Smooth muscle cell (in vitro differentiated cells): ENCODE measurements around the gene TAS2R19. TPM values are rescaled to one million over a fixed set of nuclear protein-coding genes. Genes with fewer than 3 reads are reported as not detected.

ENCODE experiments used
- DNase-seq: peaks from one replicate; lab custom pipeline; 2025; ENCODE audit not compliant: unreplicated experiment; lab: John Stamatoyannopoulos, UW
- H2AFZ ChIP-seq: fragments of 200-600 bp; sonication (generic); 2 replicates; pipeline ENCODE4 v1.6.0; 2016; ENCODE audit warnings: antibody characterized with exemption, low read depth, mild to moderate bottlenecking
- H3F3A ChIP-seq: fragments of 200-600 bp; sonication (generic); 2 replicates; pipeline ENCODE4 v1.6.0; 2017; ENCODE audit warnings: antibody characterized with exemption, low read depth
- H3K27ac ChIP-seq: fragments of 200-600 bp; sonication (generic); 2 replicates; pipeline ENCODE4 v1.5.1; 2016; ENCODE audit warnings: low read depth, mild to moderate bottlenecking
- H3K27me3 ChIP-seq: fragments of 200-600 bp; sonication (generic); 2 replicates; pipeline ENCODE4 v1.6.1; 2016; ENCODE audit warnings: low read depth, mild to moderate bottlenecking
- H3K36me3 ChIP-seq: fragments of 200-600 bp; sonication (generic); 2 replicates; pipeline ENCODE4 v1.5.1; 2016; ENCODE audit warnings: low read depth
- H3K4me1 ChIP-seq: fragments of 200-600 bp; sonication (generic); 2 replicates; pipeline ENCODE4 v1.5.1; 2016; ENCODE audit warnings: low read depth
- H3K4me2 ChIP-seq: fragments of 200-600 bp; sonication (generic); 2 replicates; pipeline ENCODE4 v1.6.0; 2016; ENCODE audit warnings: mild to moderate bottlenecking
- H3K4me3 ChIP-seq: fragments of 200-600 bp; sonication (generic); 2 replicates; pipeline ENCODE4 v1.5.1; 2016; ENCODE audit warnings: mild to moderate bottlenecking
- H3K79me2 ChIP-seq: fragments of 200-600 bp; sonication (generic); 2 replicates; pipeline ENCODE4 v1.6.0; 2016; ENCODE audit warnings: low read depth, mild to moderate bottlenecking
- H3K9ac ChIP-seq: fragments of 200-600 bp; sonication (generic); 2 replicates; pipeline ENCODE4 v1.6.0; 2016; ENCODE audit warnings: low read depth
- H3K9me3 ChIP-seq: fragments of 200-600 bp; sonication (generic); replicated peaks from 2 replicates; pipeline ENCODE4 v1.5.1; 2016; ENCODE audit warnings: low read depth
- H4K20me1 ChIP-seq: fragments of 200-600 bp; sonication (generic); 2 replicates; pipeline ENCODE4 v1.6.0; 2016; ENCODE audit warnings: low read depth
- WGBS: methylation state at CpG from one replicate; pipeline ENCODE4 v1.1.7; 2016; ENCODE audit warnings: low lambda C conversion rate; 5-methylcytosine and 5-hydroxymethylcytosine counted together
- polyA plus RNA-seq: library from polyadenylated mRNA; unstranded; fragments of >200 nt; fragmentation: Nextera tagmentation; extraction: Ambion mirVana; gene quantifications from 2 replicates; pipeline ENCODE4 v1.2.1, GENCODE V29; 2016
- total RNA-seq: library from RNA; depleted of rRNA; stranded (reverse); fragments of >200 nt; gene quantifications from 2 replicates; pipeline ENCODE4 v1.2.3, GENCODE V29; 2014
- TF ChIP-seq, protein P1 (sequence below): fragments of 200-600 bp; sonication (generic); IDR thresholded peaks from 2 replicates; pipeline ENCODE4 v1.5.1; 2017; ENCODE audit warnings: borderline replicate concordance, mild to moderate bottlenecking, antibody characterized with exemption; ENCODE audit not compliant: insufficient read depth, poor library complexity, severe bottlenecking

Gene TAS2R19
- total and polyA plus RNA-seq, 2 experiments from 2014 or later = 0.26 to 3.8 TPM

DNA sequence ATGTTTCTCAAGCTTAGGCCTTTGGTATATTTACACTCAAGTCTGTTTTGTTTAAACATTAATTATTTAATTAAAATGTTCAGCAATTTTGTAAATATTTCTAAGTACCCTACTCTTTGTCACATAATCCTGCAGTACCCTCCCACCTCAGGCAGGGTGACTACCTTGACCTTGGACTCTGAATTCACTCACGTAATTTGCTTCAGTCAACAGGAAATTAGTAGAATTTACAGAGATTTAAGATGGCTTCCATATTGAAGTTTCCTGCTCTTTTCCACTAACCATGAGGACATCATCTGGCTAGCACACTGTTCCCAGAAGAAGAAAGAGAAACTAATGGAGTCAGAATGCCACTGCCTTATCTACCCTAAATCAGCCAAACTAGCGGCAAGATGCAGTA, 967 bp upstream of the TAS2R19 start:
- H3K4me2 ChIP-seq = no peak overlapping the region
- no peak for DNase-seq
- TF ChIP-seq, protein P1, sequence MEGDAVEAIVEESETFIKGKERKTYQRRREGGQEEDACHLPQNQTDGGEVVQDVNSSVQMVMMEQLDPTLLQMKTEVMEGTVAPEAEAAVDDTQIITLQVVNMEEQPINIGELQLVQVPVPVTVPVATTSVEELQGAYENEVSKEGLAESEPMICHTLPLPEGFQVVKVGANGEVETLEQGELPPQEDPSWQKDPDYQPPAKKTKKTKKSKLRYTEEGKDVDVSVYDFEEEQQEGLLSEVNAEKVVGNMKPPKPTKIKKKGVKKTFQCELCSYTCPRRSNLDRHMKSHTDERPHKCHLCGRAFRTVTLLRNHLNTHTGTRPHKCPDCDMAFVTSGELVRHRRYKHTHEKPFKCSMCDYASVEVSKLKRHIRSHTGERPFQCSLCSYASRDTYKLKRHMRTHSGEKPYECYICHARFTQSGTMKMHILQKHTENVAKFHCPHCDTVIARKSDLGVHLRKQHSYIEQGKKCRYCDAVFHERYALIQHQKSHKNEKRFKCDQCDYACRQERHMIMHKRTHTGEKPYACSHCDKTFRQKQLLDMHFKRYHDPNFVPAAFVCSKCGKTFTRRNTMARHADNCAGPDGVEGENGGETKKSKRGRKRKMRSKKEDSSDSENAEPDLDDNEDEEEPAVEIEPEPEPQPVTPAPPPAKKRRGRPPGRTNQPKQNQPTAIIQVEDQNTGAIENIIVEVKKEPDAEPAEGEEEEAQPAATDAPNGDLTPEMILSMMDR = no peak
- no peak overlapping the region for H3K4me3 ChIP-seq
- H2AFZ ChIP-seq = no peak overlapping the region
- H3K4me1 ChIP-seq = no peaks in the 10 kb centered on the region
- H3K9ac ChIP-seq = no peak overlapping the region
- no peak overlapping the region for H3K27ac ChIP-seq
- no peaks in the 10 kb centered on the region for H3K27me3 ChIP-seq
- 96% methylated on average over 2 of the region's 2 CpGs for WGBS
- peaks cover 13% of the 10 kb centered on the region for H4K20me1 ChIP-seq
- peaks cover 4% of the 10 kb centered on the region for H3K79me2 ChIP-seq
- H3K36me3 ChIP-seq = no peaks in the 10 kb centered on the region
- H3K9me3 ChIP-seq = no peaks in the 10 kb centered on the region
- H3F3A ChIP-seq = no peaks in the 10 kb centered on the region

DNA sequence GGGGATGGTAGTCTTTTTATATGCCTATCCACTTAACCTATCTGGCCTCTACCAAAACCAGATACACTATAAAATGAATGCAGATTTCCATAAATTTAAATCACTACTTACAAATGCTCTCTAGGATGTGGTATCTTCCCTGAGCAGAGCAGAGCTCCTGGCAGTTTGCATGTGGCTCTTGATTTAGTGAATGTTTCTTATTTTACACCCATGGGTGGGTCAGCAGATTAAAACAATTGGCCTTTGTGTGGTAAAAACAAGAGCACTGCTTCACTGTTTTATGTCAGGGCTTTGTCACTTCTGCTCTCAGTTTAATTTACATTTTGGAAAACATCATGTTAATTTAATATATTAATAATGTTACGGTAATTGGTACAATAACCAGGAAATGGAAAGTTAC, 5.5 kb downstream of the TAS2R19 start:
- Histone ChIP-seq H3K9ac (no peak overlapping the region), H3K27me3 (no peaks in the 10 kb centered on the region), H3K4me1 (no peaks in the 10 kb centered on the region), H3K36me3 (no peaks in the 10 kb centered on the region), H3K79me2 (no peaks in the 10 kb centered on the region), H2AFZ (no peak overlapping the region), H3K4me2 (no peak overlapping the region), H3K27ac (no peak overlapping the region), H3F3A (no peaks in the 10 kb centered on the region), H3K9me3 (no peaks in the 10 kb centered on the region), H3K4me3 (no peak overlapping the region), H4K20me1 (peaks cover 7% of the 10 kb centered on the region)
- 96% methylated on average over 1 of the region's 1 CpG for whole genome bisulfite sequencing
- DNase-seq = no peak
- TF ChIP-seq, protein P1 = no peak

DNA sequence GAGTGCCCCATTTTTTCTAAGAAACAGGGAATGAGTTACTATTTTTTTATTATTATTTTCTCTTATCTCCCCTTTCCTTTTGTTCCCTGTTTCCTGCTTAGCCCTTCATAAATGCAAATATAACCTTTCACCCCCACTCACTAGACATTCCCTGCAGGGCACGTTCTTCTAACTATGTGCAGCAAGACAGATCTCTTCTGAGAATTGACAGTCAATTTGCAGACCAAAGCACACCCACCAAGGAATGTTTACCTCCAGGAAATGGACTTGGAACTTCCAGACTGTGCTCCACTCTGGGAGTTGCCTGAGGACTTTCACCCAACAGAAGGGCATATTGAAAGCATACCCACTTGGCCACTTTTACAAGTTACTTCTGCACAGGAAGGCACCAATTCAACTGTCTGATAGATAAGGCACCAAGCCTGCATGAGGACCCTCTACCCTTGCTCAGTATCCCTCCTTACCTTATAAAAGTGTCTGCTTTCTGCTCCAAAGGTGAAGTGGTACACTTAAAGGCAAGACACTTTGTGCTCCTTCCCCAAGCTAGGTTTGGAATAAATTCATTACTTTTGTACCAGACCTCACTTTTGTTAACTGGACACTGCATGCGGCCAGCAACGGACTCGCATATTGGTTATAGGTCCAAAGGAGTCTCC, 6.5 kb downstream of the TAS2R19 start:
- Histone ChIP-seq H4K20me1 (peaks cover 7% of the 10 kb centered on the region), H3K4me2 (no peak overlapping the region), H3K36me3 (no peaks in the 10 kb centered on the region), H3K79me2 (no peaks in the 10 kb centered on the region), H3K4me1 (no peaks in the 10 kb centered on the region), H3K27me3 (no peaks in the 10 kb centered on the region), H3K27ac (no peak overlapping the region), H3F3A (no peaks in the 10 kb centered on the region), H3K9me3 (no peaks in the 10 kb centered on the region), H3K9ac (no peak overlapping the region), H2AFZ (no peak overlapping the region), H3K4me3 (no peak overlapping the region)
- TF ChIP-seq, protein P1 = no peak
- WGBS = 85% methylated on average over 4 of the region's 4 CpGs
- no peak for DNase-seq

DNA sequence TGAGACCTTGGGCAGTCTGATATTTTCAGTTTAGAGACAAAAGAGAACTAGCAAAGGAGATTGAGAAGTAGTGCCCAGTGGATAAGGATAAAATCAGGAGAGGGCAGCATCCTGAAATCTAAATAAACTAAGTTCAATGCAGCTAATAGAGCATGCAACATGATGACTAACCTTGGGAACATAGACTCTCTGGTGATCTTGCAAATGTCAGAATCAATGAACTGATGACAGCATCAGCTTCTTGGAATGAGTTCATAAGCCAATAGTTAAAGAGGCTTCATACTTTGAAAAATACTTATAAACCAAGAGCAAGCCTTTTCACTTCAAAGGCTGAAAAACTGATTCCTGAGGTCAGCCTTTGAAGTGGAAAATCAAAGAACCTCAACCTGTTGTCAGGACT, 8.2 kb downstream of the TAS2R19 start:
- Histone ChIP-seq H2AFZ (no peak overlapping the region), H3K79me2 (no peaks in the 10 kb centered on the region), H3K4me3 (no peak overlapping the region), H3F3A (no peaks in the 10 kb centered on the region), H3K4me1 (no peaks in the 10 kb centered on the region), H3K4me2 (no peak overlapping the region), H4K20me1 (peaks cover 7% of the 10 kb centered on the region), H3K27me3 (no peaks in the 10 kb centered on the region), H3K9me3 (no peaks in the 10 kb centered on the region), H3K36me3 (no peaks in the 10 kb centered on the region), H3K27ac (no peak overlapping the region), H3K9ac (no peak overlapping the region)
- no peak for DNase-seq
- TF ChIP-seq, protein P1 = no peak
